ENCODE measurements around the gene RPTOR.

- TF ChIP-seq CTCF (IDR thresholded peaks at IDR 0.05) (no peak), POLR2AphosphoS5 (IDR thresholded peaks at IDR 0.05) (no peak), POLR2A (IDR thresholded peaks at IDR 0.05; ENCODE audit: low read depth) (no peak), EP300 (IDR thresholded peaks at IDR 0.05) (no peak)
Measured at GRCh38 chr17:80874866-80875445, 330.3 kb downstream of the RPTOR start.

Data from esophagus muscularis mucosa (tissue), 4 donors.